GM12873 (cell line): ENCODE data around the gene USO1.

ENCODE experiments used
- CTCF ChIP-seq: IDR thresholded peaks from 2 replicates; pipeline ENCODE4 v1.5.1; 2012; ENCODE audit warnings: low read depth, mild to moderate bottlenecking, moderate library complexity, low read length, control low read depth; ENCODE audit not compliant: insufficient read depth; ENCODE audit errors: missing control alignments

Gene USO1

DNA sequence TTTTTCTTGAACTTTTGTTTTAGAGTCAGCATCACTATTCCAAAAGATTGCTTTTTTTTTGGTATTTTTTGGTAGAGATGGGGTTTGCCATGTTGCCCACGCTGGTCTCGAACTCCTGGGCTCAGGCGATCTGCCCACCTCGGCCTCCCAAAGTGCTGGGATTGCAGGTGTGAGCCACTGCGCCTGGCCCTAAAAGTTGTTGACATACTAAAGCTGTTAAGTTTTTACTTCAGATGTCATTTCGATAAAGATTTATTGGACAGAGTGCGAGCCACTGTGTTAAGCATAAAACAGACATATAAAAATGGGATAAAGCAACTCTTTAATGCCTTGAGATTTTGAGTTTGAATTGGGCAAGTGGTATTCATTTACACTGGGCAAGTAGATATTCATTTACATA is 28.3 kb downstream of the USO1 start:
- no peak for TF ChIP-seq CTCF

DNA sequence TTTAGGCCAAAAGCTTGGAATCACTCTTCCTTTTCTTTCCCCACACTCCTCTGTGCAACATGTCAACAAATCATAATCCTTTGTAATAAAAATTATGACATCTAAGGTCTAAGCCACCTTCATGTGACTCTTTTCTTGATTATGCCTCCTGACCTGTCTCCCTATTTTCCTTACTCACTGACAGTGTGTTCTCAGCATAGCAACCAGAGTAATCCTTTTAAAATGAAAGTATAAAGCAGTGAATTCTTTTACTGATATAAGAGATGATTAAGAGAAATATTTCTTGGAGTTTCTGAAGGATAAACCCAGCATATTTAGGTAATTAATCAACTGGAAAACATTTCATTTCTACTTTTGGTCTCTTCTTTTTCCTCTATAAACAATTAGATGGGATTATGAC is 44.7 kb downstream of the USO1 start:
- TF ChIP-seq CTCF: no peak

DNA sequence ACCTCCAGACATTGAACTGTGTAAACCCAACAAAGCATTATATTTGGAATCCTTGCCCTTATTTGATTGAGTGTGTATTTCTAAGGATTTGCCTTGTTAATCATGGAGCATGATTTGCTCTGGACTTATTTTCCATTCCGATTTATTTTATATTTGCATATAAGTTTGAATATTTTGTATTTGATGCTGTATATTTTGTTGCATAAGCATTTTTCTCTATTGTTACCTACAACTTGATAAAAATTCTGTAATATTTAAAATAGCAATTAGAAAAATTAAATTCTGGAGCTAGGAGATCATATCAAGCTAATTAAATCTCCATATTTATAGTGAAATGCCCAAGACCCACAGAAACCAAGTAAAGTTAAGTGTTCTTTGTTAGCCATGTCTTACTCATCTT is 47.2 kb downstream of the USO1 start:
- TF ChIP-seq CTCF: no peak

DNA sequence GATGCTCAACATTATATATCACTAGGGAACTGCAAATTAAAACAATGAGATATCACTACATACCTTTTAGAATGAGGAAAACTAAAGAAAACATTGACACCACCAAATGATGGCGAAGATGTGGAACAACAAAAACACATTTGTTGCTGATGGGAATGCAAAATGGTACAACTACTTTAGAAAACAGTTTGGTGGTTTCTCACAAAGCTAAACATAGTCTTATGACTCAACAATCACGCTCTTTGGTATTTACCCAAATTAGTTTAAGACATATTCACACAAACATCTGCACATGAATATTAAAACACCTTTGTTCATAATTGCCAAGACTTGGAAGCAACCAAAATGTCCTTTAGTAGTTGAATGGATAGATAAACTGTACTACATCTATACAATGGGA is 53.2 kb downstream of the USO1 start:
- TF ChIP-seq CTCF: no peak

DNA sequence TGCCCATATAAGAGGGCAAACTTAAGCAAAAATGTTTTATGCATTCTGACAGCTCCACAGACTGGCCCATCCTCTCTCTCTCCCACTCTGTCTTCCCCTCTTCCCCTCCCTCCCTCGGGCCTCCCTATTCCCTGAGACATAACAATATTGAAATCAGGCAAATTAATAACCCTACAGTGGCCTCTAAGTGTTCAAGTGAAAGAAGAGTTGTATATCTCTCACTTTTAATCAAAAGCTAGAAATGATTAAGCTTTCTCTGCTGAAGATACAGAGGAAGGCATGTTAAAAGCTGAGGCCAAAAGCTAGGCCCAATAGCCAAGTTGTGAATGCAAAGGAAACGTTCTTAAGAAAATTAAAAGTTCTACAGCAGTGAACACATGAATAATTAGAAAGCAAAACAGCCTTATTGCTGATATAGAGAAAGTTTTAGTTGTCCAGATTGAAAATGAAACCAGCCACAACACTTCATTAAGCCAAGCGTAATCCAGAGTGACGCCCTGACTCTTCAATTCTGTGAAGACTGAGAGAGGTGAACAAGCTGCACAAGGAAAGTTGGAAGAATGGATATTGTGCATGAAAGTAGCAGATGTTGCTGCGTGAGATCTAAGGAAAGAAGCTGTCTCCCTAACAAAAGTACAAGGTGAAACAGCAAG is 54.9 kb downstream of the USO1 start:
- no peak for TF ChIP-seq CTCF

DNA sequence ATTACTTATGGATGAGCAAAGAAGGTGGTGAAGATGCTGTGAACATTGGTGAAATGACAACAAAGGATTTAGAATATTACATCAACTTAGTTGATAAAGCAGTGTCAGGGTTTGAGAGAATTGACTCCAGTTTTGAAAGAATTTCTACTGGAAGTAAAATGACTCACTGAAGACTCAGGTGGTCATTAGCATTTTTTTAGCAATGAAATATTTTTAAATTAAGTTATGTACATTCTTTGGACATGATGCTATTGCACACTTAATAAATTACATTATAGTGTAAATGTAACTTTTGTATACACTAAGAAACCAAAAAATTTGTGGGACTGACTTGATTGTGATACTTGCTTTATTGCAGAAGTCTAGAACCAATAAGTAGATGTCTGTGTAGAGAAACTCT is 56.9 kb downstream of the USO1 start:
- no peak for TF ChIP-seq CTCF

- TF ChIP-seq CTCF: no peak
These were observed 62.1 kb downstream of the USO1 start for GRCh38 chr4:75786526-75786925.
